ENCODE data around the gene DUS3L. TPM values are rescaled to one million over a fixed set of nuclear protein-coding genes. Genes with fewer than 3 reads are reported as not detected.

DUS3L gene
- total RNA-seq, 1 experiment from 2014 or later: 39.3 TPM

DNA sequence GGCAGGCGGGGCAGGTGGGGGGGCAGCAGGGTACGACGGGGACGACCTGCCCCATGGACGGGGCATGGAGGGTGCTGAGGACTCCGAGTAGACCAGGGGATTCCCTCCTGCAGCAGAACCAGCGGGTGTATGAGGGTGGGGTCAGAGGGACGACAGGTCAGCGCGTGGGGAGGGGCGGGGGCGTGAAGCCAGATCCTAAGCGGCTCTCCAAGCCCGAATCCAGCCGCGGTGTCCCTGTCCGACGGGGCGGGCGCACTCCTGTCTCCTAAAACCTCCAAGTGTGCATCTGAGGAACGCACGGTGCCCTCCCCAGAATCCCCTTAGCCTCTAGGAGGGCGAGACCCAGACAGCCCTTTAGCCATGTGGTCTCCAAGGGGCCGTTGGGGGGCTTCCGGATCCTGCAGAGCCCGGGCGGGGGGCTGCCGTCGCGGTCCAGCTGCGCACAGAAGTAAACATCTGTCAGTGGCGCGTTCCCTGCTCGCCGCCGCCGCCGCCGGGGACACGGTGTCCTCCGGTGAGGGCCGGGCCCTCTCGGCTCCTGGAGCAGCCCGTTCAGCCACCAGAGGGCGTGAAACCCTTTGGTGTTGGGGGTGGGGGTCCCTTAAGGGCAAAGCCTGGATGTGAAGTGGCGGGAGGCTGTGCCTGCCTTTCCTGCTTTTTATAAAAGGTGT lies 14.6 kb upstream of the DUS3L start:
- Mint-ChIP-seq H3K4me1 (peaks cover 13% of the 10 kb centered on the region), H3K27ac (no peak overlapping the region), H3K4me3 (peak overlapping the region; percentile 68), H3K27me3 (ENCODE audit: low read depth) (peaks cover 44% of the 10 kb centered on the region), H3K9me3 (no peaks in the 10 kb centered on the region), H3K36me3 (no peaks in the 10 kb centered on the region)
- ATAC-seq (peak; percentile 56), DNase-seq (ENCODE audit: low spot score) (peak; percentile 95)
- ChIA-PET CTCF (interaction anchor here (1.9 to 4.1 kb wide), 2 partner anchors 17 to 22 kb away, joined by 18 to 19 read pairs; no protein-coding TSS in a partner anchor), POLR2A (no interaction called here)
- TF ChIP-seq, protein P1, sequence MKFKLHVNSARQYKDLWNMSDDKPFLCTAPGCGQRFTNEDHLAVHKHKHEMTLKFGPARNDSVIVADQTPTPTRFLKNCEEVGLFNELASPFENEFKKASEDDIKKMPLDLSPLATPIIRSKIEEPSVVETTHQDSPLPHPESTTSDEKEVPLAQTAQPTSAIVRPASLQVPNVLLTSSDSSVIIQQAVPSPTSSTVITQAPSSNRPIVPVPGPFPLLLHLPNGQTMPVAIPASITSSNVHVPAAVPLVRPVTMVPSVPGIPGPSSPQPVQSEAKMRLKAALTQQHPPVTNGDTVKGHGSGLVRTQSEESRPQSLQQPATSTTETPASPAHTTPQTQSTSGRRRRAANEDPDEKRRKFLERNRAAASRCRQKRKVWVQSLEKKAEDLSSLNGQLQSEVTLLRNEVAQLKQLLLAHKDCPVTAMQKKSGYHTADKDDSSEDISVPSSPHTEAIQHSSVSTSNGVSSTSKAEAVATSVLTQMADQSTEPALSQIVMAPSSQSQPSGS (CRISPR knock-in tag; IDR thresholded peaks at IDR 0.05; ENCODE audit: borderline replicate concordance, low read depth): no peak
- TF ChIP-seq, protein P2, sequence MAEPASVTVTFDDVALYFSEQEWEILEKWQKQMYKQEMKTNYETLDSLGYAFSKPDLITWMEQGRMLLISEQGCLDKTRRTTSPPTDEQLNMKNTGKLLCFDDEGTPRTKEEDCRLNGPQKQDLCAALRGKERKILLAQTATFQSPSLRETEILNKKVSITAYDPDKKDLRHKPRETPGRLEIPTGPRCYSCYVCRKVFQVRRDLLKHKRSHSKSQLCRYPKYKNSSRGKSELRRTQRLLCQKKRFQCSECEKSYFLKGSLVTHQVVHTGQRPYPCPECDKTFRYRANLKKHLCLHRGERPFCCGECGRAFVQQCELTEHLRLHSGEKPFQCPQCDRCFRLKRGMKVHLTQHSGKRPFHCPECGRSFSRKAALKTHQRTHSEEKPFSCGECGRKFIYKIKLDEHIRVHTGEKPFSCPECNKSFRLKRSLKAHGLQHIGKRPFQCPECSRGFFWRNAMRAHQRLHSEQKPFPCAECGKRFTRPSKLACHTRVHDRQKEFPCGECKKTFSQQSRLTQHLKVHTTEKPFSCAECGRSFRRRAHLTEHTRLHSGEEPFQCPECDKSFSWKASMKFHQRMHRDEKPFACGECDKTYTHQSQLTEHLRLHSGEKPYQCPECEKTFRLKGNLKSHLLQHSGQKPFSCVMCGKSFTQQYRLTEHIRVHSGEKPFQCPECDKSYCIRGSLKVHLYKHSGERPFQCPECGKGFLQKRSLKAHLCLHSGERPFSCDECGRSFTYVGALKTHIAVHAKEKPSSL (CRISPR knock-in tag; conservative IDR thresholded peaks at IDR 0.05): no peak
- no peak for TF ChIP-seq MYBL2 (CRISPR knock-in tag; IDR thresholded peaks at IDR 0.05)
- 0 out of 2 replicates have a peak, but pooled peaks have one; percentile 52 for TF ChIP-seq SP1 (CRISPR knock-in tag; conservative IDR thresholded peaks at IDR 0.05)
- TF ChIP-seq FOXP1 (CRISPR knock-in tag; IDR thresholded peaks at IDR 0.05; ENCODE audit: borderline replicate concordance): peak; percentile 53; the same call in 1 of the 2 replicates
- TF ChIP-seq, protein P3, sequence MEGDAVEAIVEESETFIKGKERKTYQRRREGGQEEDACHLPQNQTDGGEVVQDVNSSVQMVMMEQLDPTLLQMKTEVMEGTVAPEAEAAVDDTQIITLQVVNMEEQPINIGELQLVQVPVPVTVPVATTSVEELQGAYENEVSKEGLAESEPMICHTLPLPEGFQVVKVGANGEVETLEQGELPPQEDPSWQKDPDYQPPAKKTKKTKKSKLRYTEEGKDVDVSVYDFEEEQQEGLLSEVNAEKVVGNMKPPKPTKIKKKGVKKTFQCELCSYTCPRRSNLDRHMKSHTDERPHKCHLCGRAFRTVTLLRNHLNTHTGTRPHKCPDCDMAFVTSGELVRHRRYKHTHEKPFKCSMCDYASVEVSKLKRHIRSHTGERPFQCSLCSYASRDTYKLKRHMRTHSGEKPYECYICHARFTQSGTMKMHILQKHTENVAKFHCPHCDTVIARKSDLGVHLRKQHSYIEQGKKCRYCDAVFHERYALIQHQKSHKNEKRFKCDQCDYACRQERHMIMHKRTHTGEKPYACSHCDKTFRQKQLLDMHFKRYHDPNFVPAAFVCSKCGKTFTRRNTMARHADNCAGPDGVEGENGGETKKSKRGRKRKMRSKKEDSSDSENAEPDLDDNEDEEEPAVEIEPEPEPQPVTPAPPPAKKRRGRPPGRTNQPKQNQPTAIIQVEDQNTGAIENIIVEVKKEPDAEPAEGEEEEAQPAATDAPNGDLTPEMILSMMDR (IDR thresholded peaks at IDR 0.05): peak; percentile 61
- TF ChIP-seq FOXK1 (CRISPR knock-in tag; IDR thresholded peaks at IDR 0.05): peak; percentile 50; the same call in 1 of the 2 replicates
- 0 out of 2 replicates have a peak, but pooled peaks have one; percentile 36 for TF ChIP-seq GABPB1 (CRISPR knock-in tag; IDR thresholded peaks at IDR 0.05)
- TF ChIP-seq RORB (CRISPR knock-in tag; IDR thresholded peaks at IDR 0.05): no peak
- TF ChIP-seq ETV6 (CRISPR knock-in tag; IDR thresholded peaks at IDR 0.05): no peak
- TF ChIP-seq ZNF121 (CRISPR knock-in tag; IDR thresholded peaks at IDR 0.05): no peak
- no peak for TF ChIP-seq TP53 (CRISPR knock-in tag; IDR thresholded peaks at IDR 0.05)
- TF ChIP-seq, protein P4, sequence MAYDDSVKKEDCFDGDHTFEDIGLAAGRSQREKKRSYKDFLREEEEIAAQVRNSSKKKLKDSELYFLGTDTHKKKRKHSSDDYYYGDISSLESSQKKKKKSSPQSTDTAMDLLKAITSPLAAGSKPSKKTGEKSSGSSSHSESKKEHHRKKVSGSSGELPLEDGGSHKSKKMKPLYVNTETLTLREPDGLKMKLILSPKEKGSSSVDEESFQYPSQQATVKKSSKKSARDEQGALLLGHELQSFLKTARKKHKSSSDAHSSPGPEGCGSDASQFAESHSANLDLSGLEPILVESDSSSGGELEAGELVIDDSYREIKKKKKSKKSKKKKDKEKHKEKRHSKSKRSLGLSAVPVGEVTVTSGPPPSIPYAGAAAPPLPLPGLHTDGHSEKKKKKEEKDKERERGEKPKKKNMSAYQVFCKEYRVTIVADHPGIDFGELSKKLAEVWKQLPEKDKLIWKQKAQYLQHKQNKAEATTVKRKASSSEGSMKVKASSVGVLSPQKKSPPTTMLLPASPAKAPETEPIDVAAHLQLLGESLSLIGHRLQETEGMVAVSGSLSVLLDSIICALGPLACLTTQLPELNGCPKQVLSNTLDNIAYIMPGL (CRISPR knock-in tag; IDR thresholded peaks at IDR 0.05): no peak; the same call in 1 of the 2 replicates
- no peak for TF ChIP-seq HMGA2 (CRISPR knock-in tag; IDR thresholded peaks at IDR 0.05)
- TF ChIP-seq NFATC4 (CRISPR knock-in tag; IDR thresholded peaks at IDR 0.05): no peak

DNA sequence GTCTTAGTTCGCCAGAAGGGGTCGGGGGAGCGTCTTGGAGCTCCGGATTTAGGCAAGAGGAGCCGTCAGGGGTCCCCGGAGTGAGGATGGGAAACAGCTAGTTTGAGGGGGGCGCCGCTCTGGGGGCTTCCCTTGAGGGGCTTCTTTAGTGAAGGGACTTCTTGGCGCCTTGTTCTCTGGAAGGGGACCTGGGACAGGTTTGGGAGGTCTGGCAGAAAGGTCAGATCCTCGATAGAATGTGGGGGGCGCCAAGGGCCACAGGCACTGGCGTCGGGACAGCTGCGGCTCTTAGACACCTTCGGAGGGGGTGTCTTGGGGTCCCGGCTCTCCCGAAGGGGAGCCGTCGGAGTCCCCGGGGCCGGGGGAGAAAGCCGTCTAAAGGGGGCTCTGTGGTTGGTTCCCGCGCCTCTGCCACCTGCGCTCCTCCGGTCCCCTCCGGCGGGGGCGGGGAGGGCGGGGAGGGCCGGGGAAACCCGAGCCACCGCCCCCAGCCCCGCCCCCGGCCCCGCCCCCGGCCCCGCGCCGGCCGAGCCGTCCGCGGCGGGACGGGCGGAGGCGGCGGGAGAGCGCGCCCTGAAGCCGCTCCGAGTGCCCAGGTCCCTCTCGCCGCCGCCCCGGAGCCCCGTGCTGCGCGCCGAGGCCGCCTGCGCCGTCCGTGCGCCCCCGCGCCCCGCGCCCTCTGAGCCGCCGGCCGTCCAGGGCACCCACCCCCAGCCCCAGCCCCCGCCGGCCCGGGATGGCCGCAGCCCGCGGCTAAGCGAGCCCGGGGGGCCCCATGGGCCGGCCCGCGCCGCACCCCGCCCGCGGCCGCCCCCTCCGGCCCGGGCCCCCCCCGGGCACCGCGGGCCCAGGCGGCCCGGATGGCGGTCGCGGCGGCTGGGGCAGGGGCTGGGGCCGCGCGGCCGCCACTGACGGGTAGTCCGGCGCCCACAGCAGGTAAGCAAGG lies 13.8 kb upstream of the DUS3L start, which contains the start of gene NRTN:
TSS of gene NRTN (plus strand) at position 552 of the 946 bp plus-strand sequence. CDS start 19,099 bp downstream, outside the sequence.
- ChIA-PET POLR2A (interaction anchor here (0.6 to 1.7 kb wide), 9 partner anchors 10 to 143 kb away, joined by 3 to 22 read pairs (median 3); partner anchors contain the start of genes CATSPERD and LONP1), CTCF (interaction anchor here (0.5 to 2.1 kb wide), 87 partner anchors 8 to 1258 kb away, joined by 3 to 115 read pairs (median 6); partner anchors contain the start of genes CAPS, CATSPERD, DUS3L and FUT6)
- H3K36me3 Mint-ChIP-seq: no peaks in the 10 kb centered on the region
- H3K27ac Mint-ChIP-seq: no peak within 1 kb of the TSS
- H3K4me1 Mint-ChIP-seq: peaks cover 13% of the 10 kb centered on the region
- H3K9me3 Mint-ChIP-seq: no peaks in the 10 kb centered on the region
- ATAC-seq (peak; percentile 4; the same call in 1 of the 2 replicates), DNase-seq (ENCODE audit: low spot score) (peak; percentile 65)
- TF ChIP-seq ZNF671 (CRISPR knock-in tag; IDR thresholded peaks at IDR 0.05) (no peak), CBFB (CRISPR knock-in tag; IDR thresholded peaks at IDR 0.05; ENCODE audit: low read depth) (no peak)
- TF ChIP-seq, protein P1 (CRISPR knock-in tag; IDR thresholded peaks at IDR 0.05; ENCODE audit: borderline replicate concordance, low read depth): no peak
- TF ChIP-seq, protein P5, sequence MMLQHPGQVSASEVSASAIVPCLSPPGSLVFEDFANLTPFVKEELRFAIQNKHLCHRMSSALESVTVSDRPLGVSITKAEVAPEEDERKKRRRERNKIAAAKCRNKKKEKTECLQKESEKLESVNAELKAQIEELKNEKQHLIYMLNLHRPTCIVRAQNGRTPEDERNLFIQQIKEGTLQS (CRISPR knock-in tag; conservative IDR thresholded peaks at IDR 0.05): no peak
- peaks cover 44% of the 10 kb centered on the region for H3K27me3 Mint-ChIP-seq (ENCODE audit: low read depth)
- H3K4me3 Mint-ChIP-seq: peak within 1 kb of the TSS; percentile 75

All from WTC11 (cell line).